ENCODE measurements around the gene DNM1.

DNA sequence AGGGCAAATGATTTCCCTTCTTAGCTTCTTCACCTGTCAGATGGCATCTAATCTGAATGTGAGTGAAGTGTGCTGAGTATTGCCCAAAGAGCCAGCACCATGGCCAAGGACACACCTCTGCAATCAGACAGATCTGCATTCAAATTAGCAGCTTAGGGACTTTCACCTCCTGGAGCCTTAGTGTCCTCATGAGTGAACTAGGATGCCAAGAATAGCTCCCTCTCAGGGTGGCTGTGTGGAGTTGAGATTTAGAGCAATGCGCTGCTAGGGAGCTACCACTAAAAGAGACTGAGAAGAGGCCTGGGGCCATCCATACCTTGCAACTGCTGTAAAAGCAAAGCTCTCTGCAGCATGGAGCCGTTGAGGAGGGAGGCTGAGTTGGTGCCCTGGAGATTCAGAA is 13.2 kb upstream of the DNM1 start:
- TF ChIP-seq, protein P1, sequence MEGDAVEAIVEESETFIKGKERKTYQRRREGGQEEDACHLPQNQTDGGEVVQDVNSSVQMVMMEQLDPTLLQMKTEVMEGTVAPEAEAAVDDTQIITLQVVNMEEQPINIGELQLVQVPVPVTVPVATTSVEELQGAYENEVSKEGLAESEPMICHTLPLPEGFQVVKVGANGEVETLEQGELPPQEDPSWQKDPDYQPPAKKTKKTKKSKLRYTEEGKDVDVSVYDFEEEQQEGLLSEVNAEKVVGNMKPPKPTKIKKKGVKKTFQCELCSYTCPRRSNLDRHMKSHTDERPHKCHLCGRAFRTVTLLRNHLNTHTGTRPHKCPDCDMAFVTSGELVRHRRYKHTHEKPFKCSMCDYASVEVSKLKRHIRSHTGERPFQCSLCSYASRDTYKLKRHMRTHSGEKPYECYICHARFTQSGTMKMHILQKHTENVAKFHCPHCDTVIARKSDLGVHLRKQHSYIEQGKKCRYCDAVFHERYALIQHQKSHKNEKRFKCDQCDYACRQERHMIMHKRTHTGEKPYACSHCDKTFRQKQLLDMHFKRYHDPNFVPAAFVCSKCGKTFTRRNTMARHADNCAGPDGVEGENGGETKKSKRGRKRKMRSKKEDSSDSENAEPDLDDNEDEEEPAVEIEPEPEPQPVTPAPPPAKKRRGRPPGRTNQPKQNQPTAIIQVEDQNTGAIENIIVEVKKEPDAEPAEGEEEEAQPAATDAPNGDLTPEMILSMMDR (IDR thresholded peaks at IDR 0.05; ENCODE audit: insufficient read depth, low read length), result no peak
- TF ChIP-seq GABPA (IDR thresholded peaks at IDR 0.05; ENCODE audit: low read depth) (no peak), POLR2AphosphoS5 (IDR thresholded peaks at IDR 0.05; ENCODE audit: low read depth) (no peak), SPI1 (IDR thresholded peaks at IDR 0.05; ENCODE audit: borderline replicate concordance, low read depth) (no peak)
- TF ChIP-seq, protein P2, sequence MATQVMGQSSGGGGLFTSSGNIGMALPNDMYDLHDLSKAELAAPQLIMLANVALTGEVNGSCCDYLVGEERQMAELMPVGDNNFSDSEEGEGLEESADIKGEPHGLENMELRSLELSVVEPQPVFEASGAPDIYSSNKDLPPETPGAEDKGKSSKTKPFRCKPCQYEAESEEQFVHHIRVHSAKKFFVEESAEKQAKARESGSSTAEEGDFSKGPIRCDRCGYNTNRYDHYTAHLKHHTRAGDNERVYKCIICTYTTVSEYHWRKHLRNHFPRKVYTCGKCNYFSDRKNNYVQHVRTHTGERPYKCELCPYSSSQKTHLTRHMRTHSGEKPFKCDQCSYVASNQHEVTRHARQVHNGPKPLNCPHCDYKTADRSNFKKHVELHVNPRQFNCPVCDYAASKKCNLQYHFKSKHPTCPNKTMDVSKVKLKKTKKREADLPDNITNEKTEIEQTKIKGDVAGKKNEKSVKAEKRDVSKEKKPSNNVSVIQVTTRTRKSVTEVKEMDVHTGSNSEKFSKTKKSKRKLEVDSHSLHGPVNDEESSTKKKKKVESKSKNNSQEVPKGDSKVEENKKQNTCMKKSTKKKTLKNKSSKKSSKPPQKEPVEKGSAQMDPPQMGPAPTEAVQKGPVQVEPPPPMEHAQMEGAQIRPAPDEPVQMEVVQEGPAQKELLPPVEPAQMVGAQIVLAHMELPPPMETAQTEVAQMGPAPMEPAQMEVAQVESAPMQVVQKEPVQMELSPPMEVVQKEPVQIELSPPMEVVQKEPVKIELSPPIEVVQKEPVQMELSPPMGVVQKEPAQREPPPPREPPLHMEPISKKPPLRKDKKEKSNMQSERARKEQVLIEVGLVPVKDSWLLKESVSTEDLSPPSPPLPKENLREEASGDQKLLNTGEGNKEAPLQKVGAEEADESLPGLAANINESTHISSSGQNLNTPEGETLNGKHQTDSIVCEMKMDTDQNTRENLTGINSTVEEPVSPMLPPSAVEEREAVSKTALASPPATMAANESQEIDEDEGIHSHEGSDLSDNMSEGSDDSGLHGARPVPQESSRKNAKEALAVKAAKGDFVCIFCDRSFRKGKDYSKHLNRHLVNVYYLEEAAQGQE (IDR thresholded peaks at IDR 0.05; ENCODE audit: insufficient replicate concordance, low read depth), result no peak
